GM21825 (cell line): ENCODE results near the gene MAFB.

ENCODE experiments used
- ATAC-seq: cut with Tn5 transposase; IDR thresholded peaks from one replicate; pipeline ENCODE4 v1.9.1; 2021; ENCODE audit warnings: mild to moderate bottlenecking, moderate library complexity; ENCODE audit not compliant: unreplicated experiment

Gene MAFB

DNA sequence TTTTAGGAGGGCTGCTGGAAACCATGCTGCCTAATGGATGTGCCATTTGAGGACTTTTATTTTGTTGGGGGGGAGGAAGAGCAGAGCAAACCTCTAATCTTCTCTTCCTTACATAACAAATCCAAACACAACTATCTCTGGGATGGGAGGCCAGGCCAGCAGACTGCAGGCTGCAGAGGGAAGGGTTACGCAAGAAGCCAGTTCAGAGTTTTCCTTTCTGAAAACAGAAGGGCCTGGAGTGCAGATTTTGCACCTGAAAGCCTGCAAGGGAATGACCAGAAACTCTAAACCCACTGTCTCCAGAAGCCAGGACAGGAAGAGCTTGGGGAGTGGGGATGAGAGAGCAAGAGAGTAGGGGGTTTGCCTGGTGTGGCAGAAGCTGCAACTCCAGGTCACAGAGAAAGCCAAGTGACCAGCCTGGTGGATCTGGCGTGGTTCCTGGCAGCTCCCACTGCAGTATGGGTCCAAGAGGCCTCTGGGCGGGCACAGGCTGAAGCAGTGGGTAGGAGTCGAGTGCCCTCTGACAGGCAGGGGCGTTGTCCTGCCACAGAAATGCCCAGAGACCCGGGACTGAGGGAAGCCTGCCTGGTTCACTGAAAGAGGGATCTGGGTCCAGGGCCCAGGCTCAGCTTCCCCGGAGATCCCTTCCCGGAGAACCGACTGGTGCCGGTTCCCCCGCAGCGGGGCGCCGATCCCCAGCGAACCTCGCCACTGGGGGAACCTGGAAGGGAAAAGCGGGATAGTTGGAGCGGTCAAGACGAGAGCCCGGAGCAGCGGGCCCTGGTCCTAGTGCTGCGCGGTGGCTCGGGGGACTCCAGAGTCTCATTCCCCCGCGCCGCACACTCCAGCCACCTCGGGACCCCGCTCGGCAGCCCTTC lies 6.7 kb downstream of the MAFB start:
- no peak for ATAC-seq

DNA sequence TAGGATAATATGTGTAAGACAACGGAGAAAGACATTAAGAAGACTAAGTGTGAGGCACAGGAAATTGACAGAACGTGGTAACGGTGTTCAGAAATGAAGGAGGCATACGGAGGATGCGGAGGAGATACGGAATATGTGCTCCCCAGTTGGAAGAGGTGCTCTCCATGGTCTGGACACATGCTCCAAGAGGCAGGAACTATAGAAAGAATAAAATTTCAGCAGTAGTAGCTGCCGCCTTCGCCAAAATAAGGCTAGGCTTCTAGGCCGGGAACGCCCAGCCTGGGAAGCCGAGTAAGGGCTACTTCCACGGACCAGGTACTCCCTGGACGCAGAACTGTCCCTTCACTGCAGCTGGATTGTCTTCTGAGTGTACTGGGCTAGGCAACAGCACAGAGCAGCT lies 7.4 kb downstream of the MAFB start:
- no peak for ATAC-seq

DNA sequence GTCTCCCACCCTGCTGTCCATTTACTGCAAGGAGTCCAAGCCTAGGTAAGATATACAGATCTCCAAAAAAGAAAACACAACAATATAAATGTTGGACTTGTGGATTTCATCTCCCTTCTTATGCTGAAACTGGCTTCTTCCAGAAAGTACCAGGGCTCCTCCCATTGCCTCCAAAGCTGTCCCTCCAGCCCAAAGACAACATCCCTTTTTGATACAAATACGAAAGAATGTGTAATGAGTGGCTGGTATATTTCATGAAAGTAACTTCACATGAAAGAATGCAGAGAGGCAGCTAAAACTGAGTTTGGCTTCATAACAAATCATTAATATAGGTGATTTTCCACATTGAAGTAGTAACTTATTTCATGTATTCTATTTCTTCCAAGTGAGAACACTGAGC lies 7.9 kb downstream of the MAFB start:
- no peak for ATAC-seq

- peak; percentile 55 for ATAC-seq
These were observed 8.7 kb downstream of the MAFB start for GRCh38 chr20:40680161-40680959.

DNA sequence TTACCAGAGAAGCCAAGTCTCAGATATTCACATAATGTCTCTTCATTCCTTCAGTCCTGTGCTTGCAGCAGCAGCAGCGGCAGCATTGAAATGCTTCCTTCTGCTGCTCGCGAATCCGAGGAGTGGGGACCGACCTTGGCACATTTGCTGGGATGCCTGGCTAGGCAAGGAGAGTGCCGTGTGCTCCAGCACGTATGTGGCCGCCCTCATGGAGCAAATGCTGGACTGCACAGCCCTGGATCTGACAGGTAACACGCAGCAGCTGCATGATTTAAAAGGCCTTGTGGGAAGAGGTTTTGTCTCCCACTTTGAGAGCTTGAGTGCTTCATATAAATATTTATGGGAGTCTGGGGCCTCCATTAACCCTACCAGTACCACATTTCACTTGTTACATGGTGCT lies 9.9 kb downstream of the MAFB start:
- ATAC-seq, result no peak

GRCh38 chr20:40678286-40678875 lies 10.7 kb downstream of the MAFB start:
- no peak for ATAC-seq

DNA sequence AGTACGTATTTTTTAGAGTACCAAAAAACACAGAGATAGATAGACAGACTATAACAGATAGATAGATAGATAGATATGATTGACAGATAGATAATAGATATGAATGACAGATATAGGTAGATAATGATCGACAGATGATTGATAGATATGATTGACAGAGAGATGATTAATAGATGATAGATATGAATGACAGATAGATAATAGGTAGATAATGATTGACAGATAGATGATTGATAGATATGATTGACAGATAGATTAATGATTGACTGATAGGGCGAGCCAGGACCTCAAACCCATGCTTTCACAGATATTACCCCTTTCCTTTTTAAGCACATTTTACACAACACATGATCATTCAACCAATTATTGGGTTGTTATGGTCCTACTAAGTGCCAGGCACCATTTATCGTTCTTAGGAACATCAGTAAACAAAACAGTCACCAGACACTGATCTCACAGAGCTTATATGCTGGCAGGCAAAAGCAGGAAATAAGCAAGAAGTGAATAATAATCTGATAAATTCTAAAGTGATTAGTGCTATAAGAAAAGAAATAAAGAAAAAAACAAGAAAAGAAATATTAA lies 11.6 kb downstream of the MAFB start:
- no peak for ATAC-seq

- no peak for ATAC-seq
These were observed 12.4 kb downstream of the MAFB start for GRCh38 chr20:40676491-40677269.

GRCh38 chr20:40675599-40676221 lies 13.3 kb downstream of the MAFB start:
- no peak for ATAC-seq

DNA sequence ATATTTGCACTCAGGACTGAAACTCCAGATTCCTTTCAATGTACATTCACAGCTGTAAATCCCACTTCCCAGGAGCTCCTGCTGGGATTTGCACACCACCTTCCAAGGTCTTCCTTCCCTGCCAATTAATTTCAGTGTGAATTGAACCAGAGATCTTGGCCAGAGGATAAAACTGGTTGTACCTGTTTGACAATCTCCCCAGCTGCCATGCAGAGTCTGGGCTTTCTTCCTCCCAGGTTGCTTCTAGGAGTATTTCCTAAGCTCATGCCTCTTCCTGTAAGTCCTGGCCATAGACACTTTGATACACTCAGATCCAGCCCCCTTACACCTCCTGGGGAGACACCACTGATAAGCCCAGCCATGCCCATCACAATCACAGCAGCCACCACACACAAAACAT lies 15.6 kb downstream of the MAFB start:
- no peak for ATAC-seq

DNA sequence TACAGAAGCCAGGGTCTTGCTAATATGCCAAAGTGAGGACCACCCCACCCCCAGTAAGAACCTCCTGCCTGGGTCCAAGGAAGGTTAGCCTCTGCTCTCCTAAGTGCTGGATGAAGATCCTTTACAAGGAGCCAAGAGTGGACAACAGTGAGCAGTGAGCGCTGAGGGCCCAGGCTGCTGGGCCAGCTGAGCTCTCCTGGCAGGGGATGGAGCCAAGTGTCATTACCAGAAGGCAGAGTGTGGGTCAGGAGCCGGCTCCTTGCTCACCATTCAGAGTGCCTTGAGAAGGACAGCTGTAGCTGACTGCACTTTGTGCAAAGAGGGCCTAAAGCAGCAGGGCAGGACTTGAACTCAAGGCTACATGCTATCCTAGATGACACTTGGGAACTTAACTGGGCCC lies 16.9 kb downstream of the MAFB start:
- ATAC-seq, result no peak

DNA sequence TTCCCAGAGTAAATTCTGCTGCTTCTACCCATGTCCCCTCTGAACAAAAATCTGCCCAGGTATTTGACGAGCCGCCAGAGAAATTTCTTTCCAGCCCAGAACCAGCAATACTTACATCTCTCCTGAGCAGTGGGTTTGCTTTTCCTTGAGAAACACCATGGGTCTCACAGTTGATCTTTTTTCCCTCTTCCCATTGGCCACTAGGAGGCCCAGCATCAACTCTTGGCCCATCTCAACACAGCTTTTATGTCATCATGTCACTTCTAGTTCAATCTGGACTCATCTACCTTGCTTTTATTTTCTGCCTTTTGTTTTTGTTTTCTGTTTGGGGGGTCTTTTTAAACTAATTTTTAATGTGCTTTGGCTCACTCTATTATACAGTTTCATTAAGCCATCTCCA lies 18.8 kb downstream of the MAFB start:
- no peak for ATAC-seq

DNA sequence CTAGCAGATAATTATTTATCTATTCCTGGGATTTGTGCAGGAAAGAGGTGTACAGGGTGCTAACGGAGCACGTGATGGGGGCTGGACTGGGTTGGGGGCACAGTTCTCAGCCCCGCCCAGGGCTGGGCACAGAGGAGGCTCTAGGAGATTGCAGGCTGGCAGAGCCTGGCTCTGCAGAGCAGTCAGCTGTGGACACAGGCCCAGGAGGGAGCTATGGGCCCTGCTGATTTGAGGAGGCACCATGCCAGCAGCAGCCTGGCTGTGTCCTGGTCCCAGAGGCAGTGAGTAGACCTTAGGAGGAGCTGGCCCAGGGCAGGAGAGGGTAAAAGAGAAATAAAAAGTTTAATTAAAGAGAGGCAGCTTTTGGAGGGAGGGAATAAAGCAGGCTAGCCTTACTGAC lies 19.3 kb downstream of the MAFB start:
- no peak for ATAC-seq

DNA sequence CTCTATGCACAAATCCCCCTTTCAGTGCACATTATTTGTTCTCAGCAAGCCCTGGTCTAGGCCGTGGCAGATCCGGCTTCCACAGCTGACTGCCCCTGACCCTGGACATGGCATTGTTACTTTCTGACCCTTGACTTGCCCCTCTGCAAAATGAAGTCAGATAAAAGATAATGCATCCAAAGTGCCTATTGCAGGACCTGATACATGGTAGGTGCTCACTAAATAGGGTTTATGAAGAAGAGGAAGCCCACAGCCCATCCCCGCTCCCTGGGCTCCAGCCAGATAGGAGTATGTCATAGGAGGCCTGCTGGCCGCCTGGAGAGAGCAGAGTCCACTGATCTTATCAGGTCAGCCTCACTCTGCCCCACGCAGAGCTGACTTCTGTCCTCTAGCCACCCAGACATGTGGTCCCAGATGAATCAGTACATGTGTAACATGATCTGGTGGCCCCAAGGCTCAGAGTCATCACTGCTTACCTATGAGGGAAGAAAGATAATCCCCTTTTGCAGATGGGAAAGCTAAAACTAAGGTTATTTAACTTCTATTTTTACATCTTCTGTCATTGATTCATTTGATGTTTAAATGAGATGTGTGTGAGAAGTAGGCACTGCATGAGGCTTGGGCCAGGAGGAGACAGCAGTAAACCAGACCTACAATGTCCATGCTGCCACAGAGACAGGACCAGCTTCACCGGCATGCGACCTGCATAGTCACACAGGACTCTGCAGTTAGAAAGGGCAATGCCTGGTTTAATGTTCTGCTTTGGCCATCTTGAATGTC lies 20.4 kb downstream of the MAFB start:
- no peak for ATAC-seq

DNA sequence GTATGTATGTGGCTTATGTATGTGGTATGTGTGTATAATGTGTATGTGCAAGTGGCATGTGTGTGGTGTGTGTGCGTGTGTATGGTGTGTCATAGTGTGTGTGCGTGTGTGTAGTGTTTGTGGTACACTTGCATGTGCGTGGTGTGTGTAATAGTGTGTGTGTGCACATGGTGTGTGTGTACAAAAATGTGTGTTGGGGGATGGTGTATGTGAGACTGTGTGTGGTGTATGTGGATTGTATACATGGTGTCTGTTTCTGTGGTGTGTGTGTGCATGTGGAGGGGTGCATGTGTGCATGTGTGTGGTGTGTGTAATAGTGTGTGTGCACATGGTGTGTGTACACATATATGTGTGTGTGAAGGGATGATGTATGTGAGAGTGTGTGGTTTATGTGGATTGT lies 21.5 kb downstream of the MAFB start:
- ATAC-seq, result no peak

GRCh38 chr20:40666336-40666735 lies 22.7 kb downstream of the MAFB start:
- no peak for ATAC-seq

DNA sequence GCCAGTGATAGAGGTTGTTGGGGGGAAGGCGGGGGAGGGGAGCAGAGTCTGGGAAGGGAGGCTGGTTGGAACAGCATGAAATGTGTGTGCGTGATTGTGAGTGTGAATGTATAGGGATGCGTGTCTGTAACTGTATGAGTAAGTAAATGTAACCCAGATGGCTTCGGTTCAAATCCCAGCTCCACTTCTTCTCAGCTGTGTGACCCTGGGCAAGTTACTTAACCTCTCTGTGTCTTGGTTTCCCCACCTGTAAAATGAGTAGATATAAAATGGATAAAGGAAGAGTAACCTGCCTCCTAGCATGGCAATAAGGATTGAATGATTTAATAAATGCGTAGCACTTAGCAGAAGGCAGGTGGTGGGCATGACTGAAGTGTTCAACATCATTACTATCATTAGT lies 24.1 kb downstream of the MAFB start:
- ATAC-seq, result no peak

DNA sequence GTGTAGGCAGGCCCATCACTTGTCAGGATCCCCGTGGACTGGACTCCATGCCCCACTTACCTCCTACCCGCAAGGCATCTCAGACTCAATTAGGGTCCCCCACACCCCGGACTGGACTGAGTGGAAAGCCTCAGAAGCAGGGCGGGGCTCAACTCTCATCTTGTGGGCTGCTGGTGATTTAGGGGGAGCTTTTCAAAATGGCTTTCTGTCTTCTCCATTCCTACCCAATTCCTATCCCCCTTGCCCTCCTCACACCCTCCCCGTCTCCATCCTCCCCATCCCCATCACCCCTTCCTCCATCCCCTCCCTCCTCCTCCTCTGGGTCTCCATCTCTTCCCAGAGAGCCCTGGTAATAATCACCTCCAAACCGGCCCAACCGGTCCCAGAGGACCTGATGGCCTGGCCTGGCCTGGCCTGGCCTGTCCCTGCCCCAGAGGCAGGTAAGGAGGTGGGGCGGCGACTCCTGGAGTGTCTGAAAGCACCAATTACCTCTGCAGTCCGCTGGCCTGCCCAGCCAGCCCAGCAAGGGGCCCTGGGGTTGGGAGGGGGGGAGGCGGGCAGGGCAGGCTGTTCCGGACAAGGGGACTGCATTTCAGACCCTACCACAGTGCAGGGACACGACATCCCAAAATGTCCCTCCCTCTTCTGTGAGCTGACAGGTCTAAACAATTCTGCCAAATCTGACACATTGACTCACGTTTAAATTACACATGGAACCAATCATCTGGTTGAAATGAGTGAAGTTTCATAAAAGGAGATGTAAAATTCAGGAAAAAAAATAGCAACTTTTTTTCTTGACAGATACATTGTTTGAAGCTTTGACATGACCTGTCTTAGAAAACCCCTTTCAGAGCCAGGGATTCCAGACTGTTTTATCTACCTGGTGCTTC lies 24.8 kb downstream of the MAFB start:
- no peak for ATAC-seq
